Right kidney (tissue), 1 donor: ENCODE results near the gene C9orf72.
A peak's percentile ranks its signal among the peaks of the same experiment; 100 is the strongest.

ENCODE experiments used
- DNase-seq: peaks from one replicate; pipeline ENCODE4 v3.0.0-alpha.2; 2016

Gene C9orf72

DNA sequence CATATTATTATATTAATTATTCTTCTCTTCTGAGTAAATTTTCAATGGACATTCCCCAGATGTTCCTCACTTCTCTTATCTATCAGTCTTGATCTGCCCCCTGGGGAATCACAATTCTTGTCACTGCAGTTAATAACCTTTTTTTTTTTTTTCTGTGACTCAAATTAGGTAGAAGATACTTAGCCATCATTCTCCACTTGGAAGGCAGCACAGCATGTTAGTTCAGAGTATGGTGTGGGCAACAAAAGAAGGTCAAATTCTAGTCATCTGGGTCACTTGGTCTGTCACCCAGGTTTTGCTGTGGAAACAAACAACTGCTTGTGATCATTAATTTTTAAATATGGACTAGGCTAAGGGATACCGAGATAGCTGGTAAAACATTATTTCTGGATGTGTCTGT is 35.5 kb downstream of the C9orf72 start:
- no peak for DNase-seq

DNA sequence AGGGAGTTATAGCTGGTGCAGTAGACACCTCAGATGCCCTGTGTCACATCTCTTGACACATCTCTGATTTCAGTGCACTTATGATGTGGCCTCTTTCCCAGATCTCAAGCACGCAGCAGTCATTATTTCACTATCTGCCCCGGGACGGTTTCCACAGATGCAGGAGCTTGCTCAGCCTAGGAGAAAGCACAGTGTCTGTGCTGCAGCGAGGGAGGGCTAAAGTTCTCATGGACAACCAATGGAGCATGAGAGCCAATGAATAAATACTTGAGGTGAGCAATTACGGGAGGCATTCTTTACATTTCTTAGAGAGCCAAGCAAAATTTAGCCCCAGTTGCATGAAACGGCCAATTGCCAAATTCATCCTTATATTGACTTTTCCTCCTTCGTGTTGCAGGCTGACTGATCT is 36.2 kb downstream of the C9orf72 start:
- no peak for DNase-seq

GRCh38 chr9:27536168-27536567 is 37.1 kb downstream of the C9orf72 start:
- DNase-seq: no peak

DNA sequence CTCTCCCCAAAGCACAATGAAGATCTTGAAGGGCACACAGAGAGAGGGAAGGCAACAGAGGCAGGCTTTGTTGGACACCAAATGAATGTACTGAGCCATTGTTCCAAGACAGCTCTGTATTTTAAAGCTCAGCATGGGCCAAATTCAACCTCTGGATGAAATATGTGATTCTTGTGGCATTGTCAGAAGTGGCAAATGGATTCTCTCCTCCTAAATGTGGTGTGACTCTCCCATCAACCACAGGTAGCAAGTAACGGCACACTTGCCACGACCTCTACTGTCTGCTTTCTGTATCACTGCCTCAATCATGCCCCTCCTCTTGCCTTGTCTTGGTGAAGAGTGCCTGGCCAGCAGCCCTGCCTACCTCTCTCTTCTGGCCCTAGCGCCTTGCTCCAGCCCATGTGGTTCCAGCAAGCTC is 37.6 kb downstream of the C9orf72 start:
- DNase-seq: no peak

- no peak for DNase-seq
These were observed 38.5 kb downstream of the C9orf72 start for GRCh38 chr9:27534658-27535209.

DNA sequence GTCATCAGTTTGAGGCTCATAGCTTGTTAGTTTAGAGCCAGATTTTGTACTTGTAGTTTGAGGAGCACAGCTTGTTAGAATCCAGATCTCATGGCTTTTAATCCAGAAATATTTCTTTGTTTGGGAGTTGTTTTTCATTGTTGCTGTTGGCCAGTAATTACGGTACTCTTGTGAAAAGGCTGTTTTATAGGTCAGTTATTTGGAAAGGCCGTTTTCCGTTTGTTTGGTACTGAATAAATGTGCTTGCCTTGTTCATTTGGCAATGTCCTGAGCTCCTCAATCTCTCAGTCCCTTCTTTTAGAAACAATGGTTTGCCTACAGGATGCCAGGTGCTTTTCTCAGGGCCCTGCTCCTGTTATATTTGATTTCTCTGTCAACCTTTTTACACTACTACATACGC is 39.1 kb downstream of the C9orf72 start:
- no peak for DNase-seq

DNA sequence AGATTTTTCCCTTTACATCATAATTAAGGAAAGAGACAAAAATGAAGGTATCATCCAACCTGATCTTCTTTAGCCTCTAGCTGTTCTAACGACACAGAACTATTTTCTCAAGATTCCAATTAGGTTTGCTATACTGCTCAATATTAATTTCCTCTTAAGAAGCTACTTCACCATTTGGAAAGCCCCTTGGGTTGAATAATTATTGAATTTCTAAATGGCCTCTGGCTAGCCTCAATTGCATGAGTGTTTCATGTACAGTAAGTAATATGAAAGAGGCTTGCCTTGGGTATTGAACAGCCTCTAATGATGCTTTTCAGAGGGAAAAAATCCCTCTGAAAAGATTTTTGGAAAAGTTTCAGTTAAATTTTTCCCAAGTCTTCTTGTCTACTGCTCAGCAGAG is 40.0 kb downstream of the C9orf72 start:
- DNase-seq: no peak

DNA sequence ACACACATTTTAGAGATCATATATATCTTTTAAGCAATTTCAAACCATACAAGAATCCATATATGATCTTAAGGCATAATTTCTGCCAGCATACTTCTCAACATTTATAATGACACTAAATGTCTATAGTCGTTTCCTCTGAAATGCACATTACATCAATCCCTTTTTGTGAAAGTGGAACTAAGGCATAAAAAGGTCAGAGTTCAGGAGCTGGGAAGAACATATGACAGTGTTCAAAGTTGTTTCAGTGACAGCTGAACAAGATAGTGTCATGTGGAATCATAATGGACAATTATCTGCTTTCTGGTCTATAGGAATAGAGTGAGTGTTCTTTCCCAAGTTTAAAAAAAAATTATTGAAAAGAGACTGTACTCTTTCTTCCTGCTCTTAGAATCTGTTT is 41.2 kb downstream of the C9orf72 start:
- no peak for DNase-seq

- no peak for DNase-seq
These were observed 42.1 kb downstream of the C9orf72 start for GRCh38 chr9:27530915-27531755.

DNA sequence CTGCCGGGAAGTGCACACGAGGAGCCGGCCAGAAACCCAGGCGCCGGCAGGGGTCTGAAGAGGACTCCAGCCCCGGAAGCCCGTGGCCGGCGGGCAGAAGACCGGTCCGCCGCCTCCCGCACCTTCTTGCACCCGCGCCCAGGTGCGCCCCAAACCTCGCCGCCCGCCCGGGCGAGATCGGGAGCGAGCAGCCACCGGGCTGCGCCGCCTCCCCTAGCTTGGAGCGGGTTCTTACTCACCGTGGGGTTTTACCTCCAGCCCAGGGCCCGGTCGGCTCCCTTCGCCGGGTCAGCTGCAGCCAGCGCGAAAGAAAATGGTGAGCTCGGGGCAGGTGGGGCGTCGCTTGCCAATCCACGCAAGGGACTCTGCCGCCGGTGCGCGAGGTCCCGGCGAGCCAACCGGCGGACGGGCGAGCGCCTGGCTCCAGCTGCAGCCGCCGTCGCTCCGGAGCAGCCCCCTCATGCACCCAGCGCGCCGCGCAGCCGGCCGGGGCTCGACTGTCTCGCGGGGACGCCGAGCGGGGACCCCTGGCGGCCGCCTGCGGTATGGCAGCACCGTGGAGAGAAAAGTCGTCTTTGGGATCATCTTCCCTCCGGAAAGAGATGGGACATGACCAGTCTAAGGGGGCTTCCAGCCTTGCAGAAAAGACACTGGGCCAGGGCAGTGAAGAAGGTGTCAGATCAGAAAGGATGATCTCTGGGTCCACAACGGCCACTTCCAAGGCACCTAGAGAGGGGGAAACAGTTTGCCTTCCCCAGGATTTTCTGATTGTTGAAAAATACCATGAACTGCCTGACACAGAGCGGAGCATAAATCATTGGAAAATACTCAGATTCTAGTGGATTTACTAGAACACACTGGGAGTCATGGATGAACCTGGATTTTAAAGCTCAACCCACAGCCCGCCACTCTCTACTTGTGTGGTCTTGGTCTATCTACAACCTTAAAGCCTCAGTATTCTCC is 43.7 kb downstream of the C9orf72 start, which contains the start of gene MOB3B:
Gene MOB3B (minus strand): TSS at position 499 of the 963 bp plus-strand sequence. CDS start 74,264 bp downstream, outside the sequence.
- peak; percentile 98 for DNase-seq

DNA sequence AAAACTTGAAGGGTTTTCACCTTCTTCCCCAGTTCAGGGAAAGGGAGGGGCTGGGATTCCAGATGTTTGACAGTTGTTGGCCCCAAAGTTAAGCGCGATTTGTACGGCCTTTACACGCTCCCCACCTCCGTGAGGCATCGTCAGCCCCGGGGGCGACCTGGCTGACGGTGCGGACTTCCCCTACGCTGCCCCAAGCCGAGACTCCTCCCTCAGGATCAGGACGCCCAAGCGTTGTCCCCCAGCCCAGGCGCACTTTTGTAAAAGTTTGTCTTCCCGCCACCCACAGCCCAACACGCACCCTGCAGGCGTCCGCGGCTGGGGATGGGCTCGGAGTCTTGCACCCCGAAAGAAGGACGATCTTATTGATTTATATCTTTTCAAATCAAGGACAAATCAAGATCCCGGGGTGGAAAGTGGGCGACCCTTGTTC is 44.4 kb downstream of the C9orf72 start:
- no peak for DNase-seq

DNA sequence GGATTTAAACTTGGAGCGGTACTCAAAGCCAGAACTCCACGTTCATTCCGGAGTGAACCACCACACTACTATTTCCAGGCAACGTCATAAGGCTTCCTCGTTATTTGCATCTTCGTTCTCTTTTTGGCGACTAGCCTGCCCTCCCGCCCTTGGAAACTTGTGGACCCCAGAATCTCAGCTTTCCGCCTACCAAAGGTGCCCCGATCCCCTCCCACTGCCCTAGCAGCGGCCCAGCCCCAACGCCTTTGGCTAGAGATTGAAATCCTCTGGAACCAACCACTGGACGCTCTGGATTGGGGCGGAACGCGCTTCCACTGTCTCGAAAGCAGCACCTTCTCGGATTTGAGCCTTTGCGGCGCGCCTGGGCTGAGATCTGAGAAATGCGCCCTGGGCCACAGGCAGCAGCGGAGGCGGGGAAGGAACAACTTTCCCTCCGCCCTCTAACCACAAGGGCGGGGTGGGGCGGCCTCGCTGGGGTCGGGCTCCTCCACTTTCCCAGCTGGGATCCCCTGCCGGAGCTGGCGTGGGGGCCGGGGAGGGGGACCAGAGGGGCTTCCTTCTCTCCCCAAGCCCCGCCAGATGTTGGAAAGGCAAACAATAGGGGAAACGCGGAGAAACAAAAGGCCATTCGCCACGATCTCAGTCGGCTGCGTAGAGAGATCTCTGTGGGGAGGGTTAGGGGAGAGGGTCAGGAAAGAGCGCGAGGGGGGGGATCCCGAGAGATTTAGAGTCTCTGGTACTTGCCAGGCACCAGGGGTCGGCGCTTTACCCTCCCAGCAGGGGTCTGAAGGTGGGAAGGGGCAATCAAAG is 45.0 kb downstream of the C9orf72 start:
- peak; percentile 71 for DNase-seq

- no peak for DNase-seq
These were observed 45.6 kb downstream of the C9orf72 start for GRCh38 chr9:27527702-27528075.

GRCh38 chr9:27524236-27524635 is 49.0 kb downstream of the C9orf72 start, which contains the start of gene IFNK:
Gene IFNK, plus strand, starts transcription at chr9:27524290. Its CDS starts 47 bp downstream, at chr9:27524337.
- DNase-seq: no peak

DNA sequence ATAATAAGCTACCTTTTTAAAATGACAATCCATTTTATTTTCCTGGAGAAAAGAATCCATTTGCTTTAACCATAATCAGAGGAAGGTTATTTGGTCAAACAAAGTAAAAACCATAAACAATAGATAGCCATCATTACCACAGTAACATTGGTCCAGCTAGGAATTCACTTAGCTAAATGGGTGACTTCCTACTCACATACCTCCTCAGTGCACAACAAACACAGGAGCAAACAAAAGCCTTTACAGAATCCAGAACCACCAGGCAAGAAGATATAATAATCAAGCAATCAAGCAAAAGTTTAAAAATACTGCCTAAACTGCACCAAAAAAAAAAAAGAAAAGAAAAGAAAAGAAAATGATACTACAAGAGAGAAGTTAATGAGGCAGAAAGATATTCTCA is 50.1 kb downstream of the C9orf72 start:
- no peak for DNase-seq

GRCh38 chr9:27520986-27521385 is 52.3 kb downstream of the C9orf72 start:
- DNase-seq: no peak

DNA sequence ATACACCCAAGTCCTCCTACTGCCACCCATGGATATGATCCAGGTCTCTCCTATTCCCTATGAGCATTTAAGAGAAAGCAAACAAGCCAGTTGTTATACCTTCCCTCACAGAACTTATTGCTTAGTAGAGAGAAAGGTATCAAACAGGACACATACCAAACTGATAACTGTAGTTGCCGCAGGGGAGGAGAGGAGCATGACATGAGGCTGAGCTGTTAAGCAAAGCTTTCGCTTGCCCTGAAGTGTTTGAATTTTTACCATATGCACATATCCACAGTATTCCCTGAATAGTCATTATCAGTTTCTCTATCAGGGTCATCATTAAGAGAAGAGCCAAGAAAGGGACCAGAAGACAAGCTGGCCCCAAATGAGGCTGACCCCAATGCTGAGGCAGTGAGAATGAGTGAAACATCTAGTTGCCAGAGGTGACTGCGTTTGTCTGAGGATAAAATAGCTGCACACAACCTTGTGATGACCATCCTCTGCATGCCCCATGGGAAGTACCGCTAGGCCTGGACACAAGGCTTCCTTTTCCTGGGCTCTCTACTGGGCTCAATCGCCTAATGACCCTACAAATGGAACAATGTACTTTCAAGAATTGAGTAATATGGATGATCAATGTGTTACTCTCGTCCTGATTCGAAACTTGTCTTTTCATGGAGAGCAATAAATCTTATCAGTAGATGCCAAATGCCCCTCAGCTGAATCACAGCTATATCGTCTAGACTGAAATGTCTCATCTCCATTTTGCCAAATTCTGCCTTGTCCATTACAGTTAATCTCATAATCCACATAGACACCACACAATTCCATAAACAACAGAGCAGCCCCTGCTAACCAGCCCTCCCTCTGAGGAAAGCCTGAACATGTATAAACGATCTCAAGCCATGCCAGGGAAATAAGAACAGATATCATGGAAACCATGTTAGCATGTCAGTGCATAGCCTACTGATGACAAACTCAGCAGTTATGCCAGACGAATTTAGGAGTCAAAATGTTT is 53.5 kb downstream of the C9orf72 start:
- no peak for DNase-seq

DNA sequence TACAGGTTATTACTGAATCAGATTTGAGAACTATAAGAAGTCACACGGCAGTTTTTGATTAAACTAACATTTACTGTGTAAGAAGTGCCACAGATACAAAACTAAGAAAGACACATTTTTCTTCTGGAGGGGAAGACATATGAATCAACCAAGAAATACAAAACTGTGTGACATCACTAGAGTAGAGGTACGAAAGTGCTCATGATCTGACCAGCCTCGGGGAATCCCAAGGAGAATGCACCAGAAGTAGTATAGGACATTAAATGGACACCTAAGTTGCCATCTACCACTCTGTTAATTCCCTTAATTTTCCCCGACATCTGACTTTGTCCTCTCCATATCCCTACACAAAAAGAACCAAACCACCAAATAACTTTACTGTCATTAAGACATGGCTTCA is 54.5 kb downstream of the C9orf72 start:
- no peak for DNase-seq

DNA sequence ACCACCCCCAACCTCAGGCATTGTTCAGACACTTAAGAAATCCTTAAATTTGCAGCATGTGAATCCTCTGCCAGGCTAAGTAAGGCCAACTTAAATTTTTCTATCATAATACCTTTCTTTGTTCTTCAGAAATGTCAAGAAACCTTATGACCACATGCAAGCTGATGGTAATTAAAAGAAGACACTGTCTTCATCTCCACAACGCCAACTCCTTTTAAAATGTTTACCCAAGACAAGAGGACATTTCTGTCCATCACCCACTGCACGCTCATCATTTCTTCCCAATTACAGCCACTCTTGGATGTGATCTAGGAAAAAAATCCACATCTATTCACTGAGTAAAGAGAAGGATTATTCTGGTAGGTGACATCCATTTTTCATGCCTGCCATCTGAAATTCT is 55.3 kb downstream of the C9orf72 start:
- DNase-seq: no peak

GRCh38 chr9:27514551-27514950 is 58.7 kb downstream of the C9orf72 start:
- DNase-seq: no peak

GRCh38 chr9:27511771-27512170 is 61.5 kb downstream of the C9orf72 start:
- DNase-seq: no peak
